Activated naive CD4-positive, alpha-beta T cell treated with anti-CD3 and anti-CD28 coated beads, Interleukin-2, amount 50 U/mL, for 24 hours (primary cell): ENCODE data around the gene CMIP.
A peak's percentile ranks its signal among the peaks of the same experiment; 100 is the strongest.

ENCODE experiments used
- H3K27ac Mint-ChIP-seq: one replicate; pipeline ENCODE4 v1.8.0; 2021; ENCODE audit warnings: mild to moderate bottlenecking, mixed read lengths
- H3K27me3 Mint-ChIP-seq: one replicate; pipeline ENCODE4 v1.8.0; 2021; ENCODE audit warnings: mixed read lengths
- H3K36me3 Mint-ChIP-seq: one replicate; pipeline ENCODE4 v1.8.0; 2021; ENCODE audit warnings: mixed read lengths
- H3K4me1 Mint-ChIP-seq: one replicate; pipeline ENCODE4 v1.8.0; 2021; ENCODE audit warnings: mixed read lengths
- H3K4me3 Mint-ChIP-seq: one replicate; pipeline ENCODE4 v1.8.0; 2021; ENCODE audit warnings: mild to moderate bottlenecking, mixed read lengths
- H3K9me3 Mint-ChIP-seq: one replicate; pipeline ENCODE4 v1.8.0; 2021; ENCODE audit warnings: mixed read lengths

The CMIP gene

GRCh38 chr16:81530296-81530721 is 85.7 kb downstream of the CMIP start:
- no peaks in the 10 kb centered on the region for H3K27me3 Mint-ChIP-seq
- H3K27ac Mint-ChIP-seq = no peak overlapping the region
- H3K4me1 Mint-ChIP-seq = peaks cover 31% of the 10 kb centered on the region
- H3K4me3 Mint-ChIP-seq = no peak overlapping the region
- peaks cover 13% of the 10 kb centered on the region for H3K36me3 Mint-ChIP-seq
- H3K9me3 Mint-ChIP-seq = no peaks in the 10 kb centered on the region

- peaks cover 10% of the 10 kb centered on the region for H3K36me3 Mint-ChIP-seq
- H3K4me3 Mint-ChIP-seq = no peak overlapping the region
- H3K27me3 Mint-ChIP-seq = no peaks in the 10 kb centered on the region
- no peak overlapping the region for H3K27ac Mint-ChIP-seq
- peaks cover 28% of the 10 kb centered on the region for H3K4me1 Mint-ChIP-seq
- no peaks in the 10 kb centered on the region for H3K9me3 Mint-ChIP-seq
Measured at GRCh38 chr16:81530814-81531213, 86.2 kb downstream of the CMIP start.

GRCh38 chr16:81531419-81531821 is 86.8 kb downstream of the CMIP start:
- Mint-ChIP-seq H3K36me3 (peaks cover 10% of the 10 kb centered on the region), H3K9me3 (no peaks in the 10 kb centered on the region), H3K27ac (no peak overlapping the region), H3K4me1 (peaks cover 31% of the 10 kb centered on the region), H3K27me3 (no peaks in the 10 kb centered on the region), H3K4me3 (no peak overlapping the region)

GRCh38 chr16:81532491-81533174 is 88.0 kb downstream of the CMIP start:
- Mint-ChIP-seq H3K27me3 (no peaks in the 10 kb centered on the region), H3K9me3 (no peaks in the 10 kb centered on the region), H3K36me3 (peaks cover 10% of the 10 kb centered on the region), H3K4me1 (peaks cover 22% of the 10 kb centered on the region), H3K4me3 (no peak overlapping the region), H3K27ac (no peak overlapping the region)

GRCh38 chr16:81533175-81533507 is 88.5 kb downstream of the CMIP start:
- Mint-ChIP-seq H3K4me1 (peaks cover 21% of the 10 kb centered on the region), H3K27ac (no peak overlapping the region), H3K4me3 (no peak overlapping the region), H3K27me3 (no peaks in the 10 kb centered on the region), H3K36me3 (peaks cover 10% of the 10 kb centered on the region), H3K9me3 (no peaks in the 10 kb centered on the region)

- Mint-ChIP-seq H3K27me3 (no peaks in the 10 kb centered on the region), H3K27ac (no peak overlapping the region), H3K9me3 (no peaks in the 10 kb centered on the region), H3K4me1 (peaks cover 20% of the 10 kb centered on the region), H3K36me3 (peaks cover 6% of the 10 kb centered on the region), H3K4me3 (no peak overlapping the region)
Measured at GRCh38 chr16:81535679-81536360, 91.2 kb downstream of the CMIP start.

GRCh38 chr16:81536648-81537047 is 92.0 kb downstream of the CMIP start:
- H3K36me3 Mint-ChIP-seq = peaks cover 6% of the 10 kb centered on the region
- H3K4me1 Mint-ChIP-seq = peaks cover 24% of the 10 kb centered on the region
- H3K27ac Mint-ChIP-seq = no peak overlapping the region
- no peak overlapping the region for H3K4me3 Mint-ChIP-seq
- no peaks in the 10 kb centered on the region for H3K9me3 Mint-ChIP-seq
- no peaks in the 10 kb centered on the region for H3K27me3 Mint-ChIP-seq

GRCh38 chr16:81537721-81538561 is 93.3 kb downstream of the CMIP start:
- H3K4me1 Mint-ChIP-seq = peaks cover 24% of the 10 kb centered on the region
- no peak overlapping the region for H3K27ac Mint-ChIP-seq

GRCh38 chr16:81539009-81539758 is 94.6 kb downstream of the CMIP start:
- Mint-ChIP-seq H3K27ac (no peak overlapping the region), H3K4me1 (peaks cover 27% of the 10 kb centered on the region), H3K9me3 (no peaks in the 10 kb centered on the region), H3K27me3 (no peaks in the 10 kb centered on the region), H3K36me3 (peaks cover 2% of the 10 kb centered on the region), H3K4me3 (no peak overlapping the region)

More at GRCh38 chr16:81537721-81538561, 93.3 kb downstream of the CMIP start:
- Mint-ChIP-seq H3K4me3 (no peak overlapping the region), H3K27me3 (no peaks in the 10 kb centered on the region), H3K36me3 (peaks cover 4% of the 10 kb centered on the region), H3K9me3 (no peaks in the 10 kb centered on the region)

GRCh38 chr16:81539759-81540472 is 95.3 kb downstream of the CMIP start:
- no peak overlapping the region for H3K27ac Mint-ChIP-seq
- H3K27me3 Mint-ChIP-seq = no peaks in the 10 kb centered on the region
- H3K36me3 Mint-ChIP-seq = peaks cover 2% of the 10 kb centered on the region
- H3K4me1 Mint-ChIP-seq = peaks cover 32% of the 10 kb centered on the region
- H3K4me3 Mint-ChIP-seq = no peak overlapping the region
- no peaks in the 10 kb centered on the region for H3K9me3 Mint-ChIP-seq

- H3K9me3 Mint-ChIP-seq = no peaks in the 10 kb centered on the region
Measured at GRCh38 chr16:81541314-81541713, 96.7 kb downstream of the CMIP start.

GRCh38 chr16:81542609-81543570 is 98.3 kb downstream of the CMIP start:
- no peaks in the 10 kb centered on the region for H3K27me3 Mint-ChIP-seq
- H3K9me3 Mint-ChIP-seq = no peaks in the 10 kb centered on the region
- peaks cover 50% of the 10 kb centered on the region for H3K4me1 Mint-ChIP-seq
- no peak overlapping the region for H3K27ac Mint-ChIP-seq
- no peak overlapping the region for H3K4me3 Mint-ChIP-seq
- H3K36me3 Mint-ChIP-seq = peaks cover 2% of the 10 kb centered on the region

More at GRCh38 chr16:81541314-81541713, 96.7 kb downstream of the CMIP start:
- H3K36me3 Mint-ChIP-seq = peaks cover 2% of the 10 kb centered on the region
- H3K27ac Mint-ChIP-seq = no peak overlapping the region
- H3K4me1 Mint-ChIP-seq = peaks cover 42% of the 10 kb centered on the region
- no peaks in the 10 kb centered on the region for H3K27me3 Mint-ChIP-seq
- no peak overlapping the region for H3K4me3 Mint-ChIP-seq

- no peaks in the 10 kb centered on the region for H3K27me3 Mint-ChIP-seq
- H3K9me3 Mint-ChIP-seq = no peaks in the 10 kb centered on the region
- H3K27ac Mint-ChIP-seq = peak overlapping the region; percentile 32
- peaks cover 2% of the 10 kb centered on the region for H3K36me3 Mint-ChIP-seq
- H3K4me1 Mint-ChIP-seq = peaks cover 47% of the 10 kb centered on the region
- H3K4me3 Mint-ChIP-seq = no peak overlapping the region
Measured at GRCh38 chr16:81543571-81543970, 99.0 kb downstream of the CMIP start.

GRCh38 chr16:81544261-81544660 is 99.7 kb downstream of the CMIP start:
- peaks cover 46% of the 10 kb centered on the region for H3K4me1 Mint-ChIP-seq
- no peaks in the 10 kb centered on the region for H3K9me3 Mint-ChIP-seq
- H3K36me3 Mint-ChIP-seq = peaks cover 2% of the 10 kb centered on the region
- no peak overlapping the region for H3K4me3 Mint-ChIP-seq
- no peaks in the 10 kb centered on the region for H3K27me3 Mint-ChIP-seq
- no peak overlapping the region for H3K27ac Mint-ChIP-seq
